Activated CD4-positive, alpha-beta T cell treated with anti-CD3 and anti-CD28 coated beads, Interleukin-2, Interleukin-6, amounts not matched to agents 100 ng/mL and 50 ng/mL, durations not matched to agents 16 hours and 8 hours (primary cell): ENCODE data around the gene SPA17.

Source experiments
- DNase-seq: peaks from one replicate; pipeline ENCODE4 v3.0.0-alpha.2; 2020

Gene SPA17

GRCh38 chr11:124663861-124664260, 9.8 kb upstream of the SPA17 start:
- no peak for DNase-seq

- no peak for DNase-seq
Measured at GRCh38 chr11:124667601-124668000, 6.1 kb upstream of the SPA17 start.

GRCh38 chr11:124669193-124669592, 4.5 kb upstream of the SPA17 start:
- DNase-seq: peak; percentile 68

GRCh38 chr11:124670732-124671131, 3.0 kb upstream of the SPA17 start:
- peak; percentile 14 for DNase-seq

- no peak for DNase-seq
Measured at GRCh38 chr11:124672536-124673215, 1.0 kb upstream of the SPA17 start.

GRCh38 chr11:124674168-124674517, 439 bp downstream of the SPA17 start:
- DNase-seq: no peak

GRCh38 chr11:124674571-124674970, 867 bp downstream of the SPA17 start:
- DNase-seq: no peak

- DNase-seq: no peak
Measured at GRCh38 chr11:124676386-124676785, 2.7 kb downstream of the SPA17 start.

- DNase-seq: no peak
Measured at GRCh38 chr11:124678416-124678815, 4.7 kb downstream of the SPA17 start.

- DNase-seq: no peak
Measured at GRCh38 chr11:124681421-124681820, 7.7 kb downstream of the SPA17 start.

- no peak for DNase-seq
Measured at GRCh38 chr11:124682443-124682842, 8.7 kb downstream of the SPA17 start.

- no peak for DNase-seq
Measured at GRCh38 chr11:124693142-124693541, 19.4 kb downstream of the SPA17 start.

- DNase-seq: no peak
Measured at GRCh38 chr11:124699547-124699946, 25.8 kb downstream of the SPA17 start.

GRCh38 chr11:124700028-124700427, 26.3 kb downstream of the SPA17 start:
- no peak for DNase-seq

- DNase-seq: no peak
Measured at GRCh38 chr11:124707829-124708228, 34.1 kb downstream of the SPA17 start.

- DNase-seq: no peak
Measured at GRCh38 chr11:124712392-124712791, 38.7 kb downstream of the SPA17 start.

GRCh38 chr11:124716591-124716990, 42.9 kb downstream of the SPA17 start:
- DNase-seq: no peak

GRCh38 chr11:124717421-124717785, 43.7 kb downstream of the SPA17 start:
- DNase-seq: no peak

GRCh38 chr11:124717786-124718651, 44.3 kb downstream of the SPA17 start:
- peak; percentile 7 for DNase-seq

- DNase-seq: no peak
Measured at GRCh38 chr11:124718801-124719200, 45.1 kb downstream of the SPA17 start.

- no peak for DNase-seq
Measured at GRCh38 chr11:124719534-124719933, 45.8 kb downstream of the SPA17 start.

GRCh38 chr11:124722176-124722575, 48.5 kb downstream of the SPA17 start:
- no peak for DNase-seq

- DNase-seq: no peak
Measured at GRCh38 chr11:124724979-124725718, 51.4 kb downstream of the SPA17 start.

GRCh38 chr11:124725719-124726105, 52.0 kb downstream of the SPA17 start:
- no peak for DNase-seq
